GM18508 (cell line): ENCODE data around the gene ADCY10.

Source experiments
- ATAC-seq: cut with Tn5 transposase; IDR thresholded peaks from one replicate; pipeline ENCODE4 v1.9.1; 2021; ENCODE audit warnings: moderate number of reproducible peaks; ENCODE audit not compliant: insufficient read depth, unreplicated experiment

Gene ADCY10

GRCh38 chr1:167790117-167790516 lies 123.8 kb downstream of the ADCY10 start:
- no peak for ATAC-seq

GRCh38 chr1:167789501-167789900 lies 124.4 kb downstream of the ADCY10 start:
- no peak for ATAC-seq

DNA sequence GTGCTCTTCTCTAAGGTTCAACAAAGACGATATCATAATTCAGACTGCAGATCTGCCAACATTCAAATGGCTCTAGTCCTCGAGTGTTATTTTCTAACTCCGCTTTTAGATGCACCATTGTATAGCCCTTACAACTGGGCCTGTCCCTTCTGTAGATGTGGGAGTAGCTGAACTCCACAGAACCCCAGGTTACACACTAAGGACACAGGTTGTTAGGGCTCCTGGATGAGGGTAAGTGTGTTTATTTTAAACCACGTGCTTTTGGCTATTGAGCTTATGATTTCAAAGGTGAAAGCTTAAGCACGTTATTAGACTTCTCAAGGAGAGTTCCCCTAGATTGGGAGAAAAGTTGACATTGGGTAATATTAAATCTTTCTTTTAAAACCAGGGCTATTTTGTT lies 127.4 kb downstream of the ADCY10 start:
- no peak for ATAC-seq

DNA sequence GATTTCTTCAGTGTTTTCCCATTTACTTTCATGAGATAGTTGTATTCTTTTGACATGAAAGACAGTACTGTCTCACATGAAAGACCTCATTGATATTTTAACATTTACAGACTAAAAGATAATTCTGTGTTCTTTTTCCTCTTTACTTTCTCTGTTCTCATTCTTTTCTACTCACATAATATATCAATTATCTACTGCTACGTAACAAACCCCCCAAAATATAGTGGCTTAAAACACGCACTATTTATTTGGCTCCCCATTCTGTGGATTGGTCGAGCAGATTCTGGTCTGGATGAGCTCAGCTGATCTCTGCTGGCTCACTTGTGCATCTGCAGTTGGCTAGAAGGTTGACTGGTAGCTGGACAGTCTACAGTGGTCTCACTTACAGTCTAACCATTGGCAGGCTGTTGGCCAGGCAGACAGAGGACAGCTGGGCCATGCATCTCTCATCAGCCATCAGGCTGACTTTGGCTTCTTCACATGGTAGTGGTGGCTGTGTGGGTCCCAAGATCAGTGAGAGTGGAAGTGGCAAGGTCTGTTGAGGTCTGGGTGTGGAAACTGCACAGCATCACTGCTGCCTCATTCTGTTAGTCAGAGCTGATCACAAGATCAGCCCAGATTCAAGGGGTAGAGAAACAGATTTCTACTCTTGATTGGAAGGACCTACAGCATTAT lies 128.9 kb downstream of the ADCY10 start:
- no peak for ATAC-seq

- ATAC-seq: no peak
Observed at GRCh38 chr1:167782946-167783345, 131.0 kb downstream of the ADCY10 start.

DNA sequence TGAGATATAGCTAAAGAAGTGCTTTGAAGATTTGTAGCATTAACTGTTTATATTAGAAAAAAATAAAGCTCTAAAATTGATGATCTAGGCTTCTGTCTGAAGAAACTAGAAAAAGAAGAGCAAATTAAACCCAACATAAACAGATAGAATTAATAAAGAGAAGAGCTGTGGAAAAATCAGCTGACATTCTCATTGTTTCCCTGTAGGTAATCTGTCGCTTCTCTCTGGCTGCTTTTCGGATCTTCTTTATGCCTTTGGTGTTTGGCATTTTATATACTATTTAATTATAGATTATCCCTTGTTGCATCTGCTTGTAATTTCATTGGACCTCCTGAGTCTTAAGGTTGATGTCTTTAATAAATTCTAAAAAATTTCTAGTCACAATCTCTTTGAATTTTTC lies 132.4 kb downstream of the ADCY10 start:
- ATAC-seq: no peak

DNA sequence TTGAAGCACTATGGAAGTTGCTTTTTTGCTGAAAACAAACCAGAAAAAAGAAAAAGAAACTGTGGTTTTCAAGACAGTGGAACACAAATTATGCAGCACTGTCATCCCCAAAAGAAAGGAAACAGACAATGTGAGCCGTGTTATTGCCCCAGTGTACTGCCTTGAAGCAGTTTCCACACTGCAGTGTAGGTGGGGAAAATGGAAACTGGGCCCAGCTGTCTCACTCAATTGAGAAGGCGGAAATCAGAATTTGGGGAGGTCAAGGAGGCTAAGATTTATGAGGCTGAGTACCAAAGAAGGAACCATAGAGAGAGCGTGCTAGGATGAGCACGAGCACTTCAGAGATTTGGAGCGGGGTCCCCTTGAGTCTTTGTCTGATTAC lies 136.7 kb downstream of the ADCY10 start:
- ATAC-seq: no peak

DNA sequence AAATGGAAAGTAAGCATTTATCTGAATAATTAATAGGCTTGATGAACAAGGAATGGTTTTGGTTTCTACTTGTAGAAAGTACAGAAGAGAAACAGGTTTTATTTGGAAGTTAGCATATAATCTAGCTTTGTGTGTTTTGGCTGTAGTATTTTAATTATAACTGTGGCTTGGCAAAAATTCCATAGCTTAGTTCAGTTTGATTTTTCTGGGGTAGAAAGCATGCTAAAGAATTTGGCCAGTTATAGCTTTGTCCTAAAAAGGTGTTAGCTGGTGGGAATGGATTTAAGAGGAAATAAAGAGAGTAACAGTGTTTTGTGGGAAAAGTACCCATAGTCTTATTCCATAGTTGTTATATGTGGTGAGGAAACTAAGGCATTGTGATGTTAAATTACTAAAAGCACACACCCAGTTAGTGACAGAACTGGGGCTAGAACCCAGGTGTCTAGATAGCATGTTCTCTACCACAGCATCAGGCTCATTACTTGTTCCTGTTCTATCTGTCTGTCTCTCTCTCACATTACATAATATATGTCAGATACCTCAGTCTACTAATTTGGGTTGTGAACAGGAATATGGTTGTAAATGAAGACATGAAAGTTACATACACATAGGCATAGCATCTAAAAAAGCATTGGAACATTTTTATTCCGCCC lies 137.2 kb downstream of the ADCY10 start:
- no peak for ATAC-seq

GRCh38 chr1:167776151-167776550 lies 137.8 kb downstream of the ADCY10 start:
- ATAC-seq: no peak

DNA sequence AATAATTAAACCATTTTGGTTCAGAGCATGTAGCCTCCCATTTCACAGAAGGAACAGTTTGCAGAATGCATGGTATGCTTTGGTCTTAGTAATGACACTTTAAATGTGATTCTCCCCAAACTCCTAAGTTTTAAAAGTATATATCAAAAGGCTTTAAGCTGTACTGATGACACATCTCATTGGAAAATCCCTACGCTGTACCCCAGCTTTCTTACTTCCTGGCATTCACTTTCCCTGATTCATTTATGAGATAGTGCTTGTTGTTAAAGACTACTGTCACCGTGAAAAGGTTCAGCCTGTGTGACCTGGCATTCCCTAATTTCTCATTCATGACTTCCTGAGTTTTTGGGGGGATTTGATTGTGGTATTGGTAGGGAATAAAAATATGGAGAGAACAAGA lies 138.8 kb downstream of the ADCY10 start:
- ATAC-seq: no peak

GRCh38 chr1:167774710-167775109 lies 139.2 kb downstream of the ADCY10 start:
- no peak for ATAC-seq

DNA sequence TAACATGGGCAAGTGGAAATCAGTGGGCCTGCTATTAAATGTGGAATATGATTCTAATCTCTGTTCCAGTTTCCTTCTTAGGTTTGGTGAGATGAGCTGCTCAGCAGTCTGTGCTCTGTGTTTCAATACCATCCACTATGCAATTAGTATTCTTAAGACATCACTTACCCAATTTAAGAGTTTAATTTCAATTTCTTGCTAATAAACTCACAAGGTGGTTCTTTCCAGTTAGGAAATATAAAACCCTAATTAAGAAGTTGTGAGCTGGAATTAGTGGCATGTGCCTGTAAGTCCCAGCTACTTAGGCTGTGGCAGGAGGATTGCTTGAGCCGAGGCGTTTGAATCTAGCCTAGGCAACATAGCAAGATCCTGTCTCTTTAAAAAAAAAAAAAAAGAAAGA lies 140.4 kb downstream of the ADCY10 start:
- ATAC-seq: no peak

GRCh38 chr1:167772436-167772835 lies 141.5 kb downstream of the ADCY10 start:
- no peak for ATAC-seq

DNA sequence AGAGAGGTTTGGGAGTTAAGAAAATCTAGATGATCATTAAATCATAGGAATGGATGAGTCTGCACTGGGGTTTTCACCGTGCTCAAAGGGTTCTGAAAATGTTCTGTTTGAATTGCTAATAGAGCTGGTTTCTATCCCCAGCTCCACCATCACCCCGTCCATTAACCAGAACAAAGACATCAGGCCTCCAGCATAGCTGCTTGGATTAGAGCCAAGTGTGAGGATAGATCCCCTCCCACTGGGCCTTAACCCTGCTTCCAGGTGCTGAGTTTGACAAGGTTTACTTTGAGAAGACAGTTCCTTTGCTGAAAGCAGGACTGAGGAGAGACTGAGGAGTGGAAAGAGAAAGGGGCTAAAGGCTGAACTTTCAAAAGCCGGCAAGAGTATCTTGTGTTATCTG lies 143.8 kb downstream of the ADCY10 start:
- no peak for ATAC-seq

GRCh38 chr1:167767761-167768160 lies 146.2 kb downstream of the ADCY10 start:
- no peak for ATAC-seq

GRCh38 chr1:167766538-167766937 lies 147.4 kb downstream of the ADCY10 start:
- no peak for ATAC-seq

DNA sequence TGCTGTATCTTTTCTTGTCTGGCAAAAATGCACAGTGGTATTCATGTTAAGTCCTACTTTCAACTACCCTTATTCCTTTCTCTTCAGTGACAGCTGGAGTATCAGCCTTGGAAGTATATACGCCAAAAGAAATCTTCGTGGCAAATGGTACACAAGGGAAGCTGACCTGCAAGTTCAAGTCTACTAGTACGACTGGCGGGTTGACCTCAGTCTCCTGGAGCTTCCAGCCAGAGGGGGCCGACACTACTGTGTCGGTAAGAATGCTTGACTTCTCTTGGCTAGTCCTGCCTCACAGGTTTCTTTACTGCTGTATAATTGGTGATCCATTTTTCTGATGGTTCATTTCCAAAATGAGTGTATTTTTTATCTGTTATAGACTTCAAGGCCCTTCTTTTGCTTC lies 148.4 kb downstream of the ADCY10 start:
- no peak for ATAC-seq

GRCh38 chr1:167764458-167765330 lies 149.2 kb downstream of the ADCY10 start:
- no peak for ATAC-seq

DNA sequence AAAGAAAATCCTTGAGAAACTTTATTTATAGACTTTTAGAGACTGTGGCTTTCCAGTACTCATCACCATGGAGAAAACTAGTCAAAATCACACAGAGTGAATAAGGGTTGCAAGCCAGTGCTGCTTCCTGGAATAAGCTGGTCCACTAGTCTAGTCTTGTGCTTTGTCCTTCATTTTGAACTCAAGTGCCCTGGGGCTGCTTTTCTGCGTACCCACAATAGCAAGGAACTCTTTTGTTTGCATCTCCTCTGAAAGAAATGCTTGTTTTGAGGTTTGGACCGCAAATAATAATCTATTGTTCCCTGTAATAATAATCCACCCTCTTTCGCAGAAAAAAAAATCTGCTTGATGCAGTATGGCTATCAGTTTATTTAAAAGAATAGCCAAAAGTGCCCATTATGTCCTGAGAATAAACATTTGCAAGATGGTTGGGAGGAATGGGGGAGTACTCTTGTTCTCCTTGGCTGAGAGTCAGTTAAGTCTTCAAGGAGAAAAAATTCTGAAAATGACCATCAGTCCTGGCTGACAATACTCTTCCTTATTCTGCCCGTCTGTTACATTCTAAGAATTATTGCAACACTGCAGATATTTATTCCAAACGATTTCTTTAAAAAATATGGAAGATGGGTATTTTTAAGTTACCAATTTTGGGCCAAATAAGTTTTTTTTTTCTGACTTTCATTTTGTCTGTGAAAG lies 150.3 kb downstream of the ADCY10 start:
- no peak for ATAC-seq

GRCh38 chr1:167762061-167762746 lies 151.7 kb downstream of the ADCY10 start:
- no peak for ATAC-seq
